B cell (primary cell): Measurements from ENCODE around the gene CHN1. TPM values are rescaled to one million over a fixed set of nuclear protein-coding genes. Genes with fewer than 3 reads are reported as not detected.

Source experiments
- ATAC-seq: fragments of 200-7000 bp; cut with Tn5 transposase; one replicate; pipeline ENCODE4 v1.10.0; 2021; ENCODE audit warnings: low read depth, mild to moderate bottlenecking, moderate number of reproducible peaks, moderate library complexity
- CTCF ChIA-PET: fragments of 350-600 bp; sonication (Branson Sonifier 250); formaldehyde crosslinking; loops from one replicate; lab custom pipeline; 2021; ENCODE audit warnings: antibody characterized with exemption, inconsistent platforms; lab: Charles Lee
- POLR2A ChIA-PET: fragments of 350-600 bp; sonication (Branson Sonifier 250); formaldehyde crosslinking; loops from one replicate; lab custom pipeline; 2021; ENCODE audit warnings: antibody characterized with exemption; lab: Charles Lee
- DNase-seq: peaks from one replicate; pipeline ENCODE4 v3.0.0; 2013
- H2AFZ ChIP-seq: 2 replicates; pipeline ENCODE4 v1.6.1; 2012; ENCODE audit warnings: mild to moderate bottlenecking, low read depth, low read length; ENCODE audit not compliant: insufficient read depth, poor library complexity, severe bottlenecking
- H3K27ac ChIP-seq, 2 donors: 1 replicate in 1 of 2; 2 replicates in 1 of 2; pipeline ENCODE4 v1.5.1; 2012 to 2013; ENCODE audit warnings: low read length in 2 of 2, mild to moderate bottlenecking in 2 of 2, moderate library complexity in 1 of 2
- H3K27me3 ChIP-seq, 4 experiments: fragments of 200-600 bp in 1 of 4; sonication (generic) in 1 of 4; replicated peaks in 1 of 4; 1 replicate in 2 of 4; 2 replicates in 2 of 4; pipeline versions ENCODE4 v1.6.1 to v1.7.0; 2013 to 2016; ENCODE audit warnings: low read length in 3 of 4, mild to moderate bottlenecking in 2 of 4, mixed read lengths in 1 of 4, moderate library complexity in 1 of 4; ENCODE audit not compliant: insufficient read depth in 4 of 4, control insufficient read depth in 3 of 4; ENCODE audit errors: control extremely low read depth in 1 of 4
- H3K36me3 ChIP-seq, 2 experiments: replicated peaks in 1 of 2; 1 replicate in 1 of 2; 2 replicates in 1 of 2; pipeline versions ENCODE4 v1.6.1 to v1.7.1; 2013; ENCODE audit warnings: low read length in 1 of 2; ENCODE audit not compliant: insufficient read depth in 2 of 2, control insufficient read depth in 1 of 2; ENCODE audit errors: control extremely low read depth in 1 of 2, extremely low read depth in 1 of 2
- H3K4me1 ChIP-seq, 2 donors: fragments of 200-600 bp in 1 of 2; sonication (generic) in 1 of 2; 1 replicate in 1 of 2; 2 replicates in 1 of 2; pipeline versions ENCODE4 v1.5.1 to v1.6.1; 2013 to 2017; ENCODE audit warnings: low read length in 2 of 2; ENCODE audit not compliant: control insufficient read depth in 2 of 2, insufficient read depth in 2 of 2
- H3K4me2 ChIP-seq: replicated peaks from 2 replicates; pipeline ENCODE3; 2012; ENCODE audit warnings: mild to moderate bottlenecking, low read depth, low read length; ENCODE audit not compliant: poor library complexity, severe bottlenecking
- H3K4me3 ChIP-seq, 5 experiments: fragments of 200-600 bp in 1 of 5; sonication (generic) in 1 of 5; 1 replicate in 3 of 5; 2 replicates in 2 of 5; pipeline versions ENCODE4 v1.5.1 to v1.7.0; 2011 to 2016; ENCODE audit warnings: low read length in 4 of 5, mild to moderate bottlenecking in 4 of 5, low read depth in 2 of 5, control low read depth in 1 of 5, moderate library complexity in 1 of 5; ENCODE audit not compliant: insufficient read depth in 1 of 5; ENCODE audit errors: control extremely low read depth in 1 of 5, extremely low read depth in 1 of 5
- H3K79me2 ChIP-seq: fragments of 200-600 bp; sonication (generic); one replicate; pipeline ENCODE4 v1.6.0; 2016; ENCODE audit warnings: low read length; ENCODE audit not compliant: control insufficient read depth, insufficient read depth
- H3K9ac ChIP-seq: fragments of 200-600 bp; sonication (generic); 2 replicates; pipeline ENCODE4 v1.6.1; 2017; ENCODE audit warnings: mild to moderate bottlenecking, low read length, moderate library complexity
- H3K9me3 ChIP-seq, 3 donors: one replicate each; pipeline versions ENCODE4 v1.6.1 to v1.7.1; 2013; ENCODE audit warnings: low read length in 2 of 3; ENCODE audit not compliant: control insufficient read depth in 2 of 3, insufficient read depth in 1 of 3; ENCODE audit errors: control extremely low read depth in 1 of 3
- H4K20me1 ChIP-seq: 2 replicates; pipeline ENCODE4 v1.6.0; 2012; ENCODE audit warnings: mild to moderate bottlenecking, low read length; ENCODE audit not compliant: insufficient read depth, control insufficient read depth, poor library complexity, severe bottlenecking
- H3K27ac Mint-ChIP-seq: one replicate; pipeline ENCODE4 v1.8.0; 2021; ENCODE audit warnings: mixed read lengths
- H3K27me3 Mint-ChIP-seq: one replicate; pipeline ENCODE4 v1.8.0; 2021; ENCODE audit warnings: mixed read lengths
- H3K4me1 Mint-ChIP-seq: one replicate; pipeline ENCODE4 v1.8.0; 2021; ENCODE audit warnings: mixed read lengths
- H3K4me3 Mint-ChIP-seq: one replicate; pipeline ENCODE4 v1.8.0; 2021; ENCODE audit warnings: mixed read lengths
- H3K9me3 Mint-ChIP-seq: one replicate; pipeline ENCODE4 v1.8.0; 2022; ENCODE audit warnings: mixed read lengths; ENCODE audit not compliant: insufficient read depth
- CTCF ChIP-seq: fragments of 200-600 bp; IDR thresholded peaks from one replicate; pipeline ENCODE4 v1.8.0; 2022; ENCODE audit warnings: antibody characterized with exemption, mild to moderate bottlenecking
- EZH2 ChIP-seq: IDR thresholded peaks from 2 replicates; pipeline ENCODE4 v1.6.1; 2012; ENCODE audit warnings: borderline replicate concordance, low read depth, mild to moderate bottlenecking, moderate library complexity, low read length; ENCODE audit not compliant: insufficient read depth, poor library complexity, severe bottlenecking
- WGBS: methylation state at CpG from one replicate; pipeline ENCODE4 v1.1.5; 2013; ENCODE audit warnings: missing lambda C conversion rate; ENCODE audit not compliant: insufficient coverage; 5-methylcytosine and 5-hydroxymethylcytosine counted together
- intact Hi-C: fragments of 100-400 bp; cut with micrococcal nuclease; formaldehyde crosslinking; loops from one replicate; pipeline ENCODE4 v1.10.0; 2022
- polyA plus RNA-seq: library from polyadenylated mRNA; depleted of rRNA; stranded (reverse); fragments of >200 nt; gene quantifications from 2 replicates; pipeline ENCODE4 v1.2.3, GENCODE V29; 2012
- small RNA-seq: library from RNA; depleted of rRNA; stranded (forward); fragments of <200 nt; gene quantifications from one replicate; pipeline ENCODE3, GENCODE V24; 2012; ENCODE audit warnings: low replicate concordance, low read depth; ENCODE audit not compliant: insufficient read length
- total RNA-seq, 2 donors: library from RNA; stranded (reverse); fragments of 120-200 nt in 1 of 2; gene quantifications; 1 replicate in 1 of 2; 2 replicates in 1 of 2; pipeline versions ENCODE4 v1.2.3 to v1.2.4, GENCODE V29; 2013 to 2022

CHN1 gene
- total and polyA plus RNA-seq, 2 donors (not counting 1 experiment from before 2014, with no cell fraction given) = 0.79 to 1.4 TPM

- H3K27ac Mint-ChIP-seq = peak overlapping the region; percentile 23
- Histone ChIP-seq H3K36me3 (no peaks in the 10 kb centered on the region), H2AFZ (no peak overlapping the region), H3K4me3 (no peak overlapping the region), H3K27ac (peak overlapping the region in 1 of 2 donors; percentile 79), H3K9me3 (no peaks in the 10 kb centered on the region), H3K4me1 (peaks cover 44 to 48% of the 10 kb centered on the region in 2 donors), H3K79me2 (no peaks in the 10 kb centered on the region), H4K20me1 (no peaks in the 10 kb centered on the region), H3K4me2 (no peak overlapping the region), H3K9ac (no peak overlapping the region), H3K27me3 (peaks cover 0 to 6% (median 0%) of the 10 kb centered on the region in 4 experiments)
- intact Hi-C loops = loop anchor here (1.0 to 5.0 kb wide), 2 partner anchors 47 to 241 kb away; no protein-coding TSS in a partner anchor
- H3K4me3 Mint-ChIP-seq = peak overlapping the region; percentile 10
- CTCF ChIA-PET = interaction anchor here (0.6 to 3.3 kb wide), 40 partner anchors 8 to 533 kb away, joined by 3 to 59 read pairs (median 4); partner anchors contain the start of genes CHN1 and CHRNA1
- POLR2A ChIA-PET = interaction anchor here (1.0 kb wide), 1 partner anchor 353 kb away, joined by 3 read pairs; no protein-coding TSS in a partner anchor
- H3K27me3 Mint-ChIP-seq = peaks cover 3% of the 10 kb centered on the region
- ATAC-seq (peak; percentile 26), DNase-seq (peak; percentile 79)
- no peaks in the 10 kb centered on the region for H3K9me3 Mint-ChIP-seq
- peaks cover 42% of the 10 kb centered on the region for H3K4me1 Mint-ChIP-seq
- TF ChIP-seq EZH2 (no peak), CTCF (peak; percentile 89)
- WGBS = 0% methylated on average over 3 of the region's 4 CpGs
Observed at GRCh38 chr2:174748948-174749347, 256.2 kb downstream of the CHN1 start.

Small RNA genes lying within 50 kb of the gene (small RNA-seq; reads per million reads assigned to genes)
- gene RNU6-1290P (not detected), gene RNU6-763P (not detected)

Other genes with a start within 250 kb of the CHN1 start
- gene CHRNA1, start 240.9 kb downstream of the CHN1 start, total RNA-seq = 0.20 TPM in 1 of 2 replicates, not detected in the other
- gene CHRNA1, start 240.9 kb downstream of the CHN1 start, polyA plus RNA-seq = 0.07 and 0.22 TPM in 2 replicates
- gene ATF2, start 162.8 kb upstream of the CHN1 start, total RNA-seq = 66.8 and 69.9 TPM in 2 replicates
- gene ATF2, start 162.8 kb upstream of the CHN1 start, polyA plus RNA-seq = 23.6 and 31.8 TPM in 2 replicates
- 68.5 and 68.9 TPM in 2 replicates for gene ATP5MC3, start 176.3 kb upstream of the CHN1 start, total RNA-seq
- 94.1 and 96.8 TPM in 2 replicates for gene ATP5MC3, start 176.3 kb upstream of the CHN1 start, polyA plus RNA-seq